ENCODE measurements around the gene MYD88. TPM values are rescaled to one million over a fixed set of nuclear protein-coding genes. Genes with fewer than 3 reads are reported as not detected.

The MYD88 gene
- total RNA-seq, 1 experiment from 2014 or later: 14.8 TPM

DNA sequence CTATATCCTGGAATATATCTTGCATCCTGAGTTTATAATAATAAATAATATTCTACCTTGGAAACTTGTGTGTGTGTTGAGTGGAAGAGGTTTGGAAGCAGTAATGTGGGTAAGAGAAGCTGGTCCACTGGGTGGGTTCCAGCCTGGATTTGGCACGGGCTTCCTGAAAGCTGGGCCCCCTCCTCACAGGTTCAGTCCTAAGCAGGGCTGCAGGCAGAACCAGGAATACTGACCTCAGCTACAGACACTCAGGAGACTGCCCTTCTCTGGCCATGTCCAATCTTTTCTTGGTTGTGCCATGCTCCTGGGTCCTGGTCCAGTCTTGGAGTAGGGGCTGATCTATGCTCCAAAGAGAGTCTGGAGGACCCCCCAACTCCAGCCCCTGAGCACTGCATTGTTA lies 4.5 kb downstream of the MYD88 start:
- H3K36me3 ChIP-seq (ENCODE audit: control insufficient read depth in 1 of 2, insufficient read depth in 2 of 2, low read length in 2 of 2): peaks cover 0 to 4% of the 10 kb centered on the region in 2 experiments; a peak in 1 of 4 replicates
- H3K27ac ChIP-seq (ENCODE audit: low read depth, low read length): no peak overlapping the region
- H3K79me2 ChIP-seq (ENCODE audit: insufficient read depth, low read length): no peaks in the 10 kb centered on the region; the same call in 1 of the 2 replicates
- no peaks in the 10 kb centered on the region for H4K20me1 ChIP-seq (ENCODE audit: insufficient read depth)
- BruUV-seq (replicated peaks): no TSS peak
- TF ChIP-seq FOSL1 (IDR thresholded peaks at IDR 0.05; ENCODE audit: low read depth) (no peak), CBX3 (IDR thresholded peaks at IDR 0.05; ENCODE audit: low read depth) (no peak), TCF7L2 (IDR thresholded peaks at IDR 0.05; ENCODE audit: borderline replicate concordance, extremely low read depth, insufficient read depth, insufficient read length) (no peak), POLR2A (IDR thresholded peaks at IDR 0.05; ENCODE audit: borderline replicate concordance, extremely low read depth, insufficient read depth, insufficient read length) (no peak), RAD21 (IDR thresholded peaks at IDR 0.05; ENCODE audit: low read depth) (no peak), EZH2 (IDR thresholded peaks at IDR 0.05) (no peak), SRF (IDR thresholded peaks at IDR 0.05; ENCODE audit: low read depth) (no peak), JUND (IDR thresholded peaks at IDR 0.05) (no peak), EGR1 (IDR thresholded peaks at IDR 0.05; ENCODE audit: low read depth) (no peak), SP1 (IDR thresholded peaks at IDR 0.05; ENCODE audit: low read depth) (no peak), POLR2AphosphoS5 (IDR thresholded peaks at IDR 0.05; ENCODE audit: low read depth, low read length) (no peak)
- TF ChIP-seq, protein P1, sequence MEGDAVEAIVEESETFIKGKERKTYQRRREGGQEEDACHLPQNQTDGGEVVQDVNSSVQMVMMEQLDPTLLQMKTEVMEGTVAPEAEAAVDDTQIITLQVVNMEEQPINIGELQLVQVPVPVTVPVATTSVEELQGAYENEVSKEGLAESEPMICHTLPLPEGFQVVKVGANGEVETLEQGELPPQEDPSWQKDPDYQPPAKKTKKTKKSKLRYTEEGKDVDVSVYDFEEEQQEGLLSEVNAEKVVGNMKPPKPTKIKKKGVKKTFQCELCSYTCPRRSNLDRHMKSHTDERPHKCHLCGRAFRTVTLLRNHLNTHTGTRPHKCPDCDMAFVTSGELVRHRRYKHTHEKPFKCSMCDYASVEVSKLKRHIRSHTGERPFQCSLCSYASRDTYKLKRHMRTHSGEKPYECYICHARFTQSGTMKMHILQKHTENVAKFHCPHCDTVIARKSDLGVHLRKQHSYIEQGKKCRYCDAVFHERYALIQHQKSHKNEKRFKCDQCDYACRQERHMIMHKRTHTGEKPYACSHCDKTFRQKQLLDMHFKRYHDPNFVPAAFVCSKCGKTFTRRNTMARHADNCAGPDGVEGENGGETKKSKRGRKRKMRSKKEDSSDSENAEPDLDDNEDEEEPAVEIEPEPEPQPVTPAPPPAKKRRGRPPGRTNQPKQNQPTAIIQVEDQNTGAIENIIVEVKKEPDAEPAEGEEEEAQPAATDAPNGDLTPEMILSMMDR (IDR thresholded peaks at IDR 0.05 in 2 of 3, conservative IDR thresholded peaks at IDR 0.05 in 1 of 3; ENCODE audit: borderline replicate concordance in 1 of 3, insufficient read depth in 1 of 3, low read depth in 2 of 3, low read length in 2 of 3): no peak
- TF ChIP-seq, protein P2, sequence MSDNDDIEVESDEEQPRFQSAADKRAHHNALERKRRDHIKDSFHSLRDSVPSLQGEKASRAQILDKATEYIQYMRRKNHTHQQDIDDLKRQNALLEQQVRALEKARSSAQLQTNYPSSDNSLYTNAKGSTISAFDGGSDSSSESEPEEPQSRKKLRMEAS (IDR thresholded peaks at IDR 0.05): no peak
- TF ChIP-seq, protein P3, sequence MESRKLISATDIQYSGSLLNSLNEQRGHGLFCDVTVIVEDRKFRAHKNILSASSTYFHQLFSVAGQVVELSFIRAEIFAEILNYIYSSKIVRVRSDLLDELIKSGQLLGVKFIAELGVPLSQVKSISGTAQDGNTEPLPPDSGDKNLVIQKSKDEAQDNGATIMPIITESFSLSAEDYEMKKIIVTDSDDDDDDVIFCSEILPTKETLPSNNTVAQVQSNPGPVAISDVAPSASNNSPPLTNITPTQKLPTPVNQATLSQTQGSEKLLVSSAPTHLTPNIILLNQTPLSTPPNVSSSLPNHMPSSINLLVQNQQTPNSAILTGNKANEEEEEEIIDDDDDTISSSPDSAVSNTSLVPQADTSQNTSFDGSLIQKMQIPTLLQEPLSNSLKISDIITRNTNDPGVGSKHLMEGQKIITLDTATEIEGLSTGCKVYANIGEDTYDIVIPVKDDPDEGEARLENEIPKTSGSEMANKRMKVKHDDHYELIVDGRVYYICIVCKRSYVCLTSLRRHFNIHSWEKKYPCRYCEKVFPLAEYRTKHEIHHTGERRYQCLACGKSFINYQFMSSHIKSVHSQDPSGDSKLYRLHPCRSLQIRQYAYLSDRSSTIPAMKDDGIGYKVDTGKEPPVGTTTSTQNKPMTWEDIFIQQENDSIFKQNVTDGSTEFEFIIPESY (IDR thresholded peaks at IDR 0.05; ENCODE audit: extremely low read depth, insufficient replicate concordance, low read length): no peak
- ChIA-PET RAD21 (ENCODE audit: low non-redundant PET in 1 of 2, low total read pairs in 2 of 2, uncharacterized antibody in 2 of 2, unreplicated experiment in 2 of 2) (no interaction called here), CTCF (no interaction called here), POLR2A (no interaction called here)
- ATAC-seq (no peak), DNase-seq (ENCODE audit: low read depth, low spot score) (no peak)
- H3K9me2 ChIP-seq (ENCODE audit: insufficient read depth): no peaks in the 10 kb centered on the region
- intact Hi-C loops (cut with micrococcal nuclease): no loop called here
- no peak overlapping the region for H3K9ac ChIP-seq (ENCODE audit: low read length)
- peaks cover 12 to 35% of the 10 kb centered on the region in 2 experiments for H3K4me1 ChIP-seq (ENCODE audit: control insufficient read depth in 1 of 2, insufficient read depth in 2 of 2, low read length in 2 of 2)
- peaks cover 0 to 9% of the 10 kb centered on the region in 2 experiments; a peak in 1 of 4 replicates for H3K9me3 ChIP-seq (ENCODE audit: control insufficient read depth in 1 of 2, insufficient read depth in 1 of 2, low read depth in 1 of 2, low read length in 2 of 2)
- H2AFZ ChIP-seq (ENCODE audit: low read depth, low read length, poor library complexity, severe bottlenecking): no peak overlapping the region
- H3K27me3 ChIP-seq (ENCODE audit: insufficient read depth, low read length): no peaks in the 10 kb centered on the region
- H3K4me3 ChIP-seq (replicated peaks in 1 of 2; ENCODE audit: low read depth in 1 of 2, low read length in 2 of 2): no peak overlapping the region
- no peak overlapping the region for H3K4me2 ChIP-seq (ENCODE audit: low read length)
